SK-N-SH (cell line): ENCODE data around the gene CUBN. TPM values are rescaled to one million over a fixed set of nuclear protein-coding genes. Genes with fewer than 3 reads are reported as not detected.

Experiments used
- CTCF ChIA-PET: fragments of 300-600, 350-600 bp; formaldehyde crosslinking; extraction: SDS; loops from one replicate; lab custom pipeline; 2021; lab: Yijun Ruan, JAX
- POLR2A ChIA-PET: fragments of 350-600 bp; sonication (Branson Sonifier 250); formaldehyde crosslinking; extraction: SDS; loops from one replicate; lab custom pipeline; 2020; ENCODE audit warnings: antibody characterized with exemption, inconsistent platforms; lab: Yijun Ruan, JAX
- DNase-seq: peaks from one replicate; pipeline ENCODE4 v3.0.0; 2012
- H2AFZ ChIP-seq: fragments of 200-600 bp; sonication (generic); 2 replicates; pipeline ENCODE4 v1.8.1; 2016; ENCODE audit warnings: antibody characterized with exemption, mild to moderate bottlenecking, low read depth
- H3F3A ChIP-seq: fragments of 200-600 bp; sonication (generic); replicated peaks from 2 replicates; pipeline ENCODE3; 2016; ENCODE audit warnings: antibody characterized with exemption, mild to moderate bottlenecking; ENCODE audit not compliant: insufficient read depth
- H3K27ac ChIP-seq, 2 experiments: fragments of 200-500 bp in 1 of 2; fragments of 200-600 bp in 1 of 2; sonication (Bioruptor generic) in 1 of 2; sonication (generic), shearing (Covaris generic) in 1 of 2; 2 replicates each; pipeline versions ENCODE4 v1.5.1 to v1.6.1; 2014 to 2016; ENCODE audit warnings: low read depth in 2 of 2, inconsistent platforms in 1 of 2, low read length in 1 of 2, mild to moderate bottlenecking in 1 of 2, mixed read lengths in 1 of 2
- H3K27me3 ChIP-seq: fragments of 200-600 bp; sonication (generic), shearing (Covaris generic); 2 replicates; pipeline ENCODE4 v1.6.1; 2016; ENCODE audit warnings: mixed run types; ENCODE audit not compliant: insufficient read depth
- H3K36me3 ChIP-seq, 2 experiments: fragments of 200-500 bp in 1 of 2; fragments of 200-600 bp in 1 of 2; sonication (Bioruptor generic) in 1 of 2; sonication (generic) in 1 of 2; replicated peaks in 1 of 2; 2 replicates each; pipeline versions ENCODE3 to v1.5.1; 2014 to 2016; ENCODE audit warnings: low read length in 1 of 2, mild to moderate bottlenecking in 1 of 2; ENCODE audit not compliant: insufficient read depth in 2 of 2, control insufficient read depth in 1 of 2
- H3K4me1 ChIP-seq, 2 experiments: fragments of 200-500 bp in 1 of 2; fragments of 200-600 bp in 1 of 2; sonication (Bioruptor generic) in 1 of 2; sonication (generic), shearing (Covaris generic) in 1 of 2; 2 replicates each; pipeline versions ENCODE4 v1.5.1 to v1.6.1; 2014 to 2016; ENCODE audit warnings: low read depth in 1 of 2, low read length in 1 of 2, mixed run types in 1 of 2; ENCODE audit not compliant: insufficient read depth in 2 of 2, control insufficient read depth in 1 of 2
- H3K4me2 ChIP-seq: fragments of 200-600 bp; sonication (generic), shearing (Covaris generic); 2 replicates; pipeline ENCODE4 v1.6.1; 2017; ENCODE audit warnings: mixed run types
- H3K4me3 ChIP-seq, 2 experiments: fragments of 200-500 bp in 1 of 2; fragments of 200-600 bp in 1 of 2; sonication (Bioruptor generic) in 1 of 2; sonication (generic), shearing (Covaris generic) in 1 of 2; 2 replicates each; pipeline versions ENCODE4 v1.5.1 to v1.8.1; 2014 to 2016; ENCODE audit warnings: low read depth in 2 of 2, inconsistent platforms in 1 of 2, low read length in 1 of 2, mild to moderate bottlenecking in 1 of 2, mixed read lengths in 1 of 2, moderate library complexity in 1 of 2
- H3K79me2 ChIP-seq: fragments of 200-600 bp; sonication (generic); 2 replicates; pipeline ENCODE4 v1.8.1; 2017; ENCODE audit warnings: mild to moderate bottlenecking; ENCODE audit not compliant: insufficient read depth
- H3K9ac ChIP-seq: fragments of 200-600 bp; sonication (generic); 2 replicates; pipeline ENCODE4 v1.6.1; 2017; ENCODE audit warnings: mixed run types
- H3K9me2 ChIP-seq: fragments of 200-600 bp; sonication (generic); 2 replicates; pipeline ENCODE4 v1.6.1; 2017; ENCODE audit warnings: mixed run types
- H3K9me3 ChIP-seq: fragments of 200-600 bp; sonication (generic); 2 replicates; pipeline ENCODE4 v1.6.1; 2017; ENCODE audit warnings: mixed run types, mild to moderate bottlenecking, moderate library complexity
- H4K20me1 ChIP-seq: fragments of 200-600 bp; sonication (generic); 2 replicates; pipeline ENCODE4 v1.6.1; 2017; ENCODE audit warnings: mild to moderate bottlenecking, mixed run types; ENCODE audit not compliant: insufficient read depth
- ELF1 ChIP-seq: IDR thresholded peaks from 2 replicates; pipeline ENCODE4 v1.4.0; 2012
- EP300 ChIP-seq, 2 experiments: IDR thresholded peaks; 2 replicates each; pipeline versions ENCODE4 v1.4.0 to v1.6.1; 2012; ENCODE audit warnings: borderline replicate concordance in 1 of 2, low read depth in 1 of 2, low read length in 1 of 2
- FOSL2 ChIP-seq: IDR thresholded peaks from 2 replicates; pipeline ENCODE4 v1.4.0; 2012; ENCODE audit warnings: low read depth, mild to moderate bottlenecking, moderate library complexity, borderline replicate concordance
- FOXJ3 ChIP-seq: sonication (generic); formaldehyde crosslinking; IDR thresholded peaks from 2 replicates; pipeline ENCODE4 v1.5.1; 2020; ENCODE audit warnings: mild to moderate bottlenecking, missing genetic modification reagents
- FOXM1 ChIP-seq: IDR thresholded peaks from 2 replicates; pipeline ENCODE4 v1.4.0; 2012; ENCODE audit warnings: low read depth, mild to moderate bottlenecking
- GATA2 ChIP-seq: sonication (generic); formaldehyde crosslinking; IDR thresholded peaks from 2 replicates; pipeline ENCODE4 v1.5.0; 2020; ENCODE audit warnings: mild to moderate bottlenecking, missing genetic modification reagents
- JUND ChIP-seq: IDR thresholded peaks from 2 replicates; pipeline ENCODE4 v1.4.0; 2012
- MEF2A ChIP-seq: IDR thresholded peaks from 2 replicates; pipeline ENCODE4 v1.4.0; 2012; ENCODE audit warnings: low read depth, borderline replicate concordance
- MXI1 ChIP-seq: IDR thresholded peaks from 2 replicates; pipeline ENCODE4 v1.6.1; 2012; ENCODE audit warnings: mild to moderate bottlenecking, low read depth, low read length, improper control_type of control experiment
- PBX3 ChIP-seq: IDR thresholded peaks from 2 replicates; pipeline ENCODE4; 2012
- RAD21 ChIP-seq: IDR thresholded peaks from 2 replicates; pipeline ENCODE4 v1.6.1; 2012; ENCODE audit warnings: mild to moderate bottlenecking, low read length
- RCOR1 ChIP-seq: fragments of 150-350 bp; IDR thresholded peaks from 2 replicates; pipeline ENCODE4 v1.6.1; 2017; ENCODE audit warnings: antibody characterized with exemption, low read length
- RXRA ChIP-seq: IDR thresholded peaks from 2 replicates; pipeline ENCODE4 v1.4.0; 2012; ENCODE audit warnings: low read depth, mild to moderate bottlenecking, borderline replicate concordance
- TAF1 ChIP-seq: IDR thresholded peaks from 2 replicates; pipeline ENCODE4 v1.6.1; 2012; ENCODE audit warnings: low read depth, mild to moderate bottlenecking, low read length, moderate library complexity, borderline replicate concordance
- TCF12 ChIP-seq: IDR thresholded peaks from 2 replicates; pipeline ENCODE4 v1.4.0; 2012
- TEAD4 ChIP-seq: IDR thresholded peaks from 2 replicates; pipeline ENCODE4 v1.4.0; 2012; ENCODE audit warnings: mild to moderate bottlenecking, borderline replicate concordance; ENCODE audit not compliant: insufficient read depth
- USF2 ChIP-seq: fragments of 150-350 bp; IDR thresholded peaks from 2 replicates; pipeline ENCODE4 v1.6.1; 2017; ENCODE audit warnings: antibody characterized with exemption, low read length, low read depth, borderline replicate concordance
- YY1 ChIP-seq: IDR thresholded peaks from 2 replicates; pipeline ENCODE4 v1.4.0; 2012; ENCODE audit warnings: low read depth, mild to moderate bottlenecking
- WGBS: methylation state at CpG from one replicate; pipeline ENCODE4 v1.1.6; 2017; ENCODE audit warnings: low lambda C conversion rate; 5-methylcytosine and 5-hydroxymethylcytosine counted together
- polyA plus RNA-seq, 3 experiments: library from polyadenylated mRNA; depleted of rRNA; stranded (reverse); fragments of >200 nt; gene quantifications; 2 replicates each; pipeline ENCODE4 v1.2.3, GENCODE V29; 2012
- TF ChIP-seq, protein P1 (sequence below): fragments of 200-600 bp; sonication (generic); IDR thresholded peaks from 2 replicates; pipeline ENCODE4 v1.6.1; 2017; ENCODE audit warnings: antibody characterized with exemption, mild to moderate bottlenecking, moderate library complexity
- TF ChIP-seq, protein P2 (sequence below): IDR thresholded peaks from 2 replicates; pipeline ENCODE4 v1.4.0; 2012; ENCODE audit warnings: low read depth

Gene CUBN
- polyA plus RNA-seq, 1 of the 3 experiments (the other 2 are of a cell fraction): 2.4 TPM

DNA sequence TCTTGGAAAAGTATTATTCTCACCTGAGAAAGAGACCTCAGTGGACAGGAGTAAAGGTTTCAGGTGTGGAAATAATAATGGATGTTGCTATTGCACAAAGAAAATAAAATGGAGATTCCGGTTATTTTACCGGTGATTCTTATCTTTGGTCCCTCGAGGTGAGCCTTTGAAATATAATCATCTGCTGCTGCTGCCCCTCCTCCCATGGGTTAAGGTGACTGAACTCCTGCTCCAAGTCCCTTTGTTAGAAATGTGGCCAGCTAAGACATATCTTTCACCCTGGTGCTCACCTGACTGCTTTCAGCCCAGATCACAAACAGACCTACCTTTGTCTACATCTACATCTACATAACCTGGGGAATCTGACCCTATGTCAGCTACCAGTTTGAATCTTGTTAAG is 5.7 kb downstream of the CUBN start:
- WGBS: 85% methylated on average over 3 of the region's 3 CpGs
- Histone ChIP-seq H3K9ac (peak overlapping the region; percentile 52; the same call in 1 of the 2 replicates), H3K9me2 (no peaks in the 10 kb centered on the region), H3K36me3 (no peaks in the 10 kb centered on the region), H3K27ac (peak overlapping the region in 1 of 2 experiments; percentile 92; a peak in 2 of 4 replicates), H3K4me3 (no peak overlapping the region), H3K27me3 (no peaks in the 10 kb centered on the region), H3K4me2 (0 out of 2 replicates have a peak overlapping the region, but pooled peaks have one; percentile 23), H3K4me1 (peaks cover 0 to 13% of the 10 kb centered on the region in 2 experiments; a peak in 2 of 4 replicates)
- ChIA-PET POLR2A (no interaction called here), CTCF (interaction anchor here (1.1 kb wide), 1 partner anchor 28 kb away, joined by 3 read pairs; no protein-coding TSS in a partner anchor)
- no peak for DNase-seq
- no peak for TF ChIP-seq TCF12
- TF ChIP-seq YY1: no peak
- no peak for TF ChIP-seq RCOR1
- TF ChIP-seq, protein P1, sequence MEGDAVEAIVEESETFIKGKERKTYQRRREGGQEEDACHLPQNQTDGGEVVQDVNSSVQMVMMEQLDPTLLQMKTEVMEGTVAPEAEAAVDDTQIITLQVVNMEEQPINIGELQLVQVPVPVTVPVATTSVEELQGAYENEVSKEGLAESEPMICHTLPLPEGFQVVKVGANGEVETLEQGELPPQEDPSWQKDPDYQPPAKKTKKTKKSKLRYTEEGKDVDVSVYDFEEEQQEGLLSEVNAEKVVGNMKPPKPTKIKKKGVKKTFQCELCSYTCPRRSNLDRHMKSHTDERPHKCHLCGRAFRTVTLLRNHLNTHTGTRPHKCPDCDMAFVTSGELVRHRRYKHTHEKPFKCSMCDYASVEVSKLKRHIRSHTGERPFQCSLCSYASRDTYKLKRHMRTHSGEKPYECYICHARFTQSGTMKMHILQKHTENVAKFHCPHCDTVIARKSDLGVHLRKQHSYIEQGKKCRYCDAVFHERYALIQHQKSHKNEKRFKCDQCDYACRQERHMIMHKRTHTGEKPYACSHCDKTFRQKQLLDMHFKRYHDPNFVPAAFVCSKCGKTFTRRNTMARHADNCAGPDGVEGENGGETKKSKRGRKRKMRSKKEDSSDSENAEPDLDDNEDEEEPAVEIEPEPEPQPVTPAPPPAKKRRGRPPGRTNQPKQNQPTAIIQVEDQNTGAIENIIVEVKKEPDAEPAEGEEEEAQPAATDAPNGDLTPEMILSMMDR: no peak
- no peak for TF ChIP-seq JUND
- no peak for TF ChIP-seq FOXJ3 (CRISPR knock-in tag)
- no peak for TF ChIP-seq FOSL2
- TF ChIP-seq GATA2: no peak
- TF ChIP-seq USF2: no peak
- TF ChIP-seq TEAD4: no peak
- no peak for TF ChIP-seq TAF1
- TF ChIP-seq ELF1: no peak
- TF ChIP-seq, protein P2, sequence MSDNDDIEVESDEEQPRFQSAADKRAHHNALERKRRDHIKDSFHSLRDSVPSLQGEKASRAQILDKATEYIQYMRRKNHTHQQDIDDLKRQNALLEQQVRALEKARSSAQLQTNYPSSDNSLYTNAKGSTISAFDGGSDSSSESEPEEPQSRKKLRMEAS: no peak
- no peak for TF ChIP-seq RXRA
- TF ChIP-seq MXI1: no peak
- TF ChIP-seq FOXM1: no peak
- TF ChIP-seq EP300 (IDR thresholded peaks at IDR 0.05; ENCODE audit: borderline replicate concordance in 1 of 2, low read depth in 1 of 2, low read length in 1 of 2): no peak
- TF ChIP-seq RAD21: no peak
- no peak for TF ChIP-seq PBX3
- TF ChIP-seq MEF2A: no peak
- TF ChIP-seq, all 33 proteins: peak for 0
- H2AFZ ChIP-seq: no peak overlapping the region
- no peaks in the 10 kb centered on the region for H3K9me3 ChIP-seq
- peaks cover 26% of the 10 kb centered on the region for H3F3A ChIP-seq
- no peaks in the 10 kb centered on the region for H4K20me1 ChIP-seq
- no peaks in the 10 kb centered on the region for H3K79me2 ChIP-seq
